ENCODE results near the gene THRB. TPM values are rescaled to one million over a fixed set of nuclear protein-coding genes. Genes with fewer than 3 reads are reported as not detected.

The THRB gene
- polyA plus RNA-seq, 12 donors: 0.86 to 12.2 (median 1.4) TPM; not detected in 1

DNA sequence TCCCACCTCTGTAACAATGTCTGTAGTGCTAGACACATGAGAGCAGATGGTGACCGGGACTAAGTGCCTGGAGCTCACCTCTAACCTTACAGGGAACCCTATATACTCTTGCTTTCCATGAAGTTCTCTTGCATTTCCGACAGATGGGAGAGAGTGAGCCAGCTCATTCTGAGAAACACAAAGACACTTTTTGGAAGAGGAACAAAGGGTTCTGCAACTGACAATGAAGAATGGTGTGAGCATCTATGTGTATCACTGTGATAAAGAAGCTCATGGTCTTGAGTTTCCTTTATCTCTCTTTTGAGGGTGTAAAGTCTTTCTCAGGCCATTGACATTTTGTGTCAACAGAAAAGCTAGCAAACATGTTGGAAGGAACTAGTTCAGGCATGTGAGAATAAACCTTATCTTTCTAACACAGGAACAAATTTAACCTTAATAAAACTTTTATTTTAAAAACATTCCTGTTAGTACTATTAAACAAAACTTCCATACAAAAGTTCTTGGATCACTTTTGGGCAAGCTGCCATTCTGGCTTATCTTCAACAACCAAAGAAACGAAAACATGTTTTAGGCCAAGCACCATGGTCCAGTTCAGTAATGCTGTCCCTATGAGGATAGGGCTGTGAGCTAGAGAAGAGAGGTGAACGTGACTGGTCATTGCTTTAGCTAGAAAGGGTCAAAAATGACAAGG is 142.7 kb downstream of the THRB start:
- peak; percentile 77 for DNase-seq

DNA sequence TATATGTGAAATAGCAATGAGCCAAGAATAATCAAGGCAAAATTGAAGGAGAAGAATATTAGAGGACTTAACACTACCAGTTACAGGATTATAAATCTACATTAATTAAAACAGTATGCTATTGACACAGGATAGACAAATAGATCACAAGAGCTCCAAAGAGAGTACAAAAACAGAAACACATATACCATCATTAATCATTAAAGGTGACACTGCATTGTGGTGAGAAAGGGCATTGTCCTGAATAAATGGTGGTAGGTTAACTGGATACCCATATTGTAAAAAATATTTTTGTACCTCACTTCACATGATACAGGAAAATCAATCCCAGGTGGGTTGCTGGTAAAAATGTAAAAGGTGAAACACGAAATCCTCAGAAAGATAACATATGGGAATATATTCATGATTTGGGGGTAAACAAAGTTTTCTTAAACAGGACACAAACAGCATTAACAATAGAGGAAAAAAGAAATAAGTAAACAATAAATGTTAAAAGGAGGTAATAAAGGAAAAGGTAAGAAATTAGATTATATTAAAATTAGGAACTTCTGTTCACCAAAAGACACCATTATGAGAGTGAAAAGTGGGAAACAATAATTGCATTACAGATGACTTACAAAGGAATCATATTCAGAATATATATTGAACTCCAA is 145.2 kb downstream of the THRB start:
- no peak for DNase-seq

DNA sequence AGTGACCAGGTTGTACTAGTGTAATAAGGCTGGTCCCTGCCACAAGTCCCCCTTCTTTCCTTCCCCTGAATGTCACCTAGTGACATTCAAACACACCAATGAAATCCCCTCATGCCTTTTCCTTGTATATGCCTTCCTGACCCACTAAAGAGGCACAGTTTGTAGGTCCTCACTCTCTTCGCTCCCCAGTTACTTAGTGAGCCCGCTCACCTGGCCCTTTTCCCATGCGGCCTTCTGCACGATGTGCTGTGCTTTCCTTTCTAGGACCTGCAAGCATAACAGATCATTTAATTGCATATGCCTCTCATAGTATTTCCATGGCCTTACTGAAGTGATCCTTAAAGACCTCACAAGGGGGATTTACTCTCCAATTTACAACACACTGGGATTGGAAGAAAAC is 146.3 kb downstream of the THRB start:
- DNase-seq: no peak

DNA sequence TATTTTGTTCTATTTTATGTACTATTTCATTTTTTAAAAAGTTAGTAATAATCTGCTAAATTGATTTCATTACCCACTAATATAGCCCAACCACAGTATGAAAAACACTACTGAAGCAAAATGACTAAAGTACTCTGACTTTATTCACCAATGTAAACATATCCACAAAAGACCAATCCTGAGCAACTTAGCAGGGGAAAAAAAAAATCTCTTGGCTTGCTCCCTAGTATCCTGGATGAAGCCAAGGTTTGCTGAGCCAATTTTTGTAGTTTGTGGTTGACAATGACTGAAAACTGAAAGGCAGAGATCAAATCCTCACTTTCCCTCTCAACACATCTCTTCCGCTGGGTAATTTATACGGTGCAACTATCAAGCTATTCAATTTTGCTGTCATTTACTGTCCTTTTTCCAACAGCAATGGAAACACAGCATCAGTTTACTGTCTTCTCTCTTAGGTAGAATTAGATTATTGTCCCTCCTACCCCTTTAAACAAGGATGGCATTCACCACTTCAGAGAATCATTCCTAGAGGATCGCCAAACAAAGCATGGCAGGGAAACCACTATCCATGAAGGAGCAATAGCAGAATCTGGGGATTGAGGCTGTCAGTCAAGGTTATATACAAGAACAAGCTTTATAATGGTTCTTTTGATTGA is 149.7 kb downstream of the THRB start:
- peak; percentile 79 for DNase-seq

DNA sequence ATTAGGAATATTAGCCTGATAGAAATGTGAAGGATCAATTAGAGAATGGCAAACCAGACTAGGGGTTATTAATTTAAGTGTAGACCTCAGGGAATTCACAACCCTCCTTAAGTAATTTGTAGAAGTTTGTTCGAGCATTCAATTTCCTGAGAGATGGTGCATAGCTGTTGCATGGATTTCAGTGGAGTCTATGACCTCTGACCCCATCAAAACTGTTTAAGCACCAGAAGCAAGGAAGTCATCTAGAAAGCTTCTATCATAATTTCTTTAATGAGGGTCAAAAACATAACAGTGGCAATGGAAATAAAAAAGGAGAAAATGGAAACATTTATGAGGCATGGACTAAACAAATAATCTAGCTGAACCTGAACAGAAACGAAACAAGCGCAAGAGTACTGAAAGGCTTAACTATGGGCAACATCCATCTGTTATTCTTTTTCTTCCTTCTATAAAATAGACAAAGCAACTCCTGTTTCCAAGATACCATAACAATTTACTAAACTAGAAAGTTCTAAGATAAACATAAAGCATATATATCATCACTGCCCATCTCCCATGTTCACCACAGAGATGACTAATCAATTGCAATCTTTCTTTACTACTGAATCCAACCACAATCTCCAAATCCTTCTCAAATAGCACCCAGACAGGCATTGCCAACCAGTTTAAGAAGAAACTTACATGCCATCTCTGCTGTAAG is 151.4 kb downstream of the THRB start:
- DNase-seq: no peak

DNA sequence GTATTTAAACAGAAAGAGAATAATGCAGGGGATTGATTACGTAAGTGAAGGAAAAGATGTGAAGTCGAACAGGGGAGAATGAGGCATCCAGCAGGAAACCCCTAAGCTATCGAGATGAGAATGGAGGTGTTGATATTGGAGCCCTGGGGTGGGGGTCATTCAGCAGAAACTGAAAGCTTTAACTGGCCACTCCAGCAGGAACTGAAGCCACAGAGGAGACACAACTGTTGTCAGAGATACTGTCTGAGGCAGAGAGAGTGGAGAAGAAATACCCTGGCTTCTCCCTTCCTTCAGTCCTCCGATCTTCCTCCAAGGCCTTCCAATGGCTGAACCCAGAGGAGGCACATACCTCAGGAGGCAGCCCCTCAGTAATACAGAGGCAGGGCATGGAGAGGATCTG is 152.4 kb downstream of the THRB start:
- no peak for DNase-seq

DNA sequence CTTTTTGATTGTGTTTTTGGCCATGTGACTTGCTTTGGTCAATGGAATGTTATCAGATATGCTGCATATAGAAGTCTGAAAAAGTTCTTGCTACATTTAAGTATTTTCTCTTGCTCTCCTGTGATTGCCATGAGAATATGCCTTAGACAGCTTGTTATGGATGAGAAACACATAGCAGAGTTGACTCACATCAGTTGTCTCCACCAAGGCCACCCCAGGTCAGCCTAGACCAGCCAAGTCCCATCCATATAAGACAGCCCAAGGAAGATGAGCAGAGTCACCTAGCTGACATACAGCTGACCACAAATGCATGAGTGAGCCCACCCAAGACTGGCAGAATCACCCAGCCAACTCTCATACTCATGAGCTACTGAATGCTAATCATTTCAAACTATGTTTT is 153.0 kb downstream of the THRB start:
- no peak for DNase-seq

DNA sequence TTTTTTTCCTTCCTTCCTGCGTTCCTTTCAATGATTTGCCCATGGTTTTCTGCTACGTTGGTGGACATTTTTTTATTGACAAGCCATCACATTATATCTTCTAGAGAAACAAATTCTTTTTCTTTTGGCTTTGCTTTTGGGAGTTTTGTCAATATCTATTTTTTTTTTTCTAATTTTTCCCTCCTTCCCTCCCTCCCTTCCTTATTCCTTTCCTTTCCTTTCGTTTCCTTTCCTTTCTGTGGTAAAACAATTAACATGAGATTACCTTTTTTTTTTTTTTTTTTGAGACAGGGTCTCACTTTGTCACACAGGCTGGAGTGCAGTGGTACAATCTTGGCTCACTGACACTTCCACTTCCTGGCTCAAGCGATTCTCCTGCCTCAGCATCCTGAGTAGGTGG is 153.7 kb downstream of the THRB start:
- no peak for DNase-seq

DNA sequence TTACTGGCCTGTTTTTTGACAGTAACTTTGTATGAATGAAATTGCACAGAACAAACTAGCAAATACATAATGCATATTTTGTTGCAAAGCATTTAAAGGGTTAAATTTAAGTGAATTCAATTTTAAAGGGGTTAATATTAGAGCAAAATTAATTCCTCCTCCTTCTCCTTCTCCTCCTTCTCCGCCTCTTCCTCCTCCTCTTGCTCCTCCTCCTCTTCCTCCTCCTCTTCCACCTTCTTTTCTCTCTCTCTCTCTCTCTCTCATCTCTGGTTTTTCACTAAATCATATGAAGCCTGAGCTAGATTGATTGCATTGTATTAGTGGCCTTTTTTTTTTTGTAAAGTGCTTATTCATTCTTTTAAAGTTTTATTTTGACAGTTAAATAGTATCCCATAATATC is 154.5 kb downstream of the THRB start:
- DNase-seq: no peak

DNA sequence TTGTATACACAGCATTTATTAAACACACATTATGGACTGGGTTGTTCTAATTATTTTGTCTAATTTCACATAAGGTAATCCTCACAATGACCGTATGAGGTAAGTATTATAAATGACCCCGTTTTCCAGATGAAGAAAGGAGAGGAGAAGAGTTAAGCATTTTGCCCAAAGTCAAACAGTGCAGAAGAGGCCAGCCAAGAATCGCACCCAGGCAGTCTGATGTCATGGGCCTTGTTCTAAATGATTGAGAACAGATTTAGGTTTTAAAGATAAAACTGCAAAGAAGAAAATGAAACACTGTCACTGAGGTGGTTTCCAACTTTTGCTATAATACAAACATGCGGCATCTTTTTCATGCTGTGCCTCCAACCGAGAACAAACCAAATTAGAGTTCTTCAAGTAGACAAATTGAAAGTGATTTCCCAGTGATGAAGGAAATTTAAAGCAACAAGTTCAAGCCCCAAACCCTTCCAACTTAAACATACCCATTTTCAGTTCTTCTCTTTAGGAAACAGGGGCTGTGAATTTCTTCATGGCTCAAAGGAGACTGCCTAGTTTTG is 155.3 kb downstream of the THRB start:
- no peak for DNase-seq

DNA sequence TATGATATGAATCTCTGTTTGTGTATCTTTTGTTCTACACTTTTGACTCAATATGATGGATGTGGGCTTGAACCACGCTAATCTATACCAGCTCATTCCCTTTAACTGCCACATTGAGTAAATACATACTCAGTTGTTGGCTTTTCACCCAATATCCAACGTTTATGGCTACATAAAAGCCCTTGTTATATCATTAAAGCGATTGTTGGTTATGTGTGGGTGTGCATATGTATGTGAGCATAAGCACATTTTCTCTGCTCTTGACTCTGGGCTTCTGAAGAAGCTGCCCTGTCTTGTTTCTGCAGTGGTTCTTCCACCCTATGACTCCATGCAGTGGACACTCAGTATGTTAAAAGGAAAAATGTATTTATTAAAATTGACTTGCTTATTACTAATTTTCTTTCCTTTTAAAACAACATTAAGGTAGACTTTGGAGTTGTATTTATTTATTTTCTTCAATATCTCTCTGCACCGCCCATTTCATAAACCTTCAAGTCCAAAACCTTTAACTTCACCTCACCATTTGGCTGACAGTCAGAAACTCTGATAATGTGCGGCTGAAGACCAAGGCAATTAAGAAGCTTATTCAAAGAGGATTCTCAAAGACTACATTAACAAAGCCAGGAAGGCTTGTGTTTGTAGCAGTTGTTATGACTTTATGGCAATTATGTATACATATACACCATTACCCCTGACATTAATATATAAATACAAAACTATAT is 156.1 kb downstream of the THRB start:
- DNase-seq: no peak

DNA sequence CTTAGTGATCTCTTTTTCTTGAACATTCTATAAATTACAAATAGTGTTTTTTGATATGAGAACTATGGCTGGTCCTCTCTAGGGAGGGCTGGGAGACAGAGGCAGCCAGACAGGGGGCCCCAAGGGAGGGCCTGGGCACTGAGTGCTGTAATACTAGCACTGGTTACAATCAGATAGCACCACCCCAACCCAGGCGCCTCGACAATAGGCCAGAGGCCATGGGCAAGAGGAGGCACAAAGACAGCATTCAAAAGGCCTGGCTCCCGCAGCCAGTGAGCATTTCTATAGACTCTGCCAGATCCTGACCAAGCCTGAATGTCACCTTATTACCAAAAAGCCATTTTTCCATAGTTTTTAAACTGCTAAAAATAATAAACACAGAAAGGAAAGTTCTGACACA is 158.5 kb downstream of the THRB start:
- DNase-seq: no peak

DNA sequence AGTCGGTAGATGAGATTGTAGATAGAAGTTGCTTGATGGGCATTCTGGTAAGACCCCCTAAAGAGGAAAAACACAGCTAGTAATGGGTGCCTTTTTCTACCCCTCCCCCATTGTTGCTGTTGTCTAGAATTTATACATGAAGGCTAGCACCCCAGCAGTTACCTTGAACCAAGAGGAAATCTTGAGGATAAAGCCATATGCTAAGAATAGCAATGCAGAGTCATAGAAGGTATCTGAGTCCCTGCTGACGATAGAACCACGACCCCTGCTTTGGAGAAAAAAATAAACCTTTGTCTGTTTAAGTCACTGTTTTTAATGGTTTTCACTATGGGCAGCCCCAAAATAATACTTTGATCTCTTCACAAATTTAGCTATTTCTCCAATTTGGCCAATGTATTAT is 162.6 kb downstream of the THRB start:
- DNase-seq: no peak

DNA sequence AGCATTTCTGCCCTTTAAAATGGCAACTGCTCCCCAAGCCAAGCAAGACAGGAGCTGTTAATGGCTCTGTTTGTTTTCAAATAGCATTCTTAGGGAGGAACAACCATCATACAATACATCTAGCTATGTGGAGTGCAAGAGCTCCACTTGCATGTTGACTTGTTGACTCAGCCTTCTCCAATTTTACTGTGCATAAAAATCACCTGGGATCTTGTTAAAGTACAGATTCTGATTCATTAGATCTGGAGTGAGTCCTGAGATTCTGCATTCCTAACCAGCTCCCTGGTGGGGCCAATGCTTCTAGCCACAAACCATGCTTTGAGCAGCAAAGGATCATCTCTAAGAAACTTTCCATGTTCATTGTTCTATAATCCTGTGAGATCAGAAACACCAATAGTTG is 171.4 kb downstream of the THRB start:
- DNase-seq: no peak

DNA sequence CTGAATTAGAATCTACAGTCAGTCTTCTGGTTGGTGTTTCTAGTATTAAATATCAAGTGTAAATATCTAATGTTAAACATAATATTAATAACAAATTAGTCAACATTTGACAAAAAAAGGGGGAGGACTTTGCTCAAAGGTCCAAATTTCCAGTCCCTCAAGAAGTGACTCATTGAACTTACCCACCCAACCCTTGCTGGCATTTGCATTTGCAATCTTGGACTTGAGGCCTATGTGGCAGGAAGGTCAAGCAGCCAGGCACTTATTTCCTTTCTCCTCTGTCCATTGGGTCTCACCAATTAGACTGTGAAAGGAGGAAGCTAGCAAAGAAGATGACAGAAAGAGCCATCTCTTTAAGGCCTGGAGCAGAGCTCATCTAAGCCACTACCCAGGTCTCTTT is 174.0 kb downstream of the THRB start:
- DNase-seq: no peak

DNA sequence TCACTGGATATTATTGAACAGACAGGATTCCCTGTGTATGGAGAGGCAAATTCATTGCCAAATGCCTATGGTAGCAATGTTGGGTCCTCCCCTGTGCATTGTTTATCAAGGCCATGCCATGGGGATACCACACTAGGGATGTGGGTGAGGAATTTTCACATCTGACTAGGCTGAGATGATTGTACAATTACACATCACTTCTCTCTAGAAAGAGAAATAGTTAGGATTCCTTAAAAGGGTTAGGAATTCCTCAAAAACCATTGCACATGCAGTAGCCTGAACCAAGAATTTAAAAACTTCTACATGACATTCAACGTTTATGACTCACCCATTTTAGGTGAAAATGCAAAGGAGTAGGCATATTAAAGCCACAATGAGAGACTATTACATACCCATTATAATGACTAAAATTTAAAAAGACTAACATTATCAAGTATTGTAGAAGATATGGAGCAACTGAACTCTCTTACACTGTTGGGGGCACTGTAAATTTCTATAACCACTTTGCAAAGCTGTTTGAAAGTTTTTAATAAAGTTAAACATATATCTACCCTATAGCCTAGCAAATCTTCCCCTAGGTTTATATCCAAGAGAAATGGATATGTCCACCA is 175.9 kb downstream of the THRB start:
- no peak for DNase-seq

DNA sequence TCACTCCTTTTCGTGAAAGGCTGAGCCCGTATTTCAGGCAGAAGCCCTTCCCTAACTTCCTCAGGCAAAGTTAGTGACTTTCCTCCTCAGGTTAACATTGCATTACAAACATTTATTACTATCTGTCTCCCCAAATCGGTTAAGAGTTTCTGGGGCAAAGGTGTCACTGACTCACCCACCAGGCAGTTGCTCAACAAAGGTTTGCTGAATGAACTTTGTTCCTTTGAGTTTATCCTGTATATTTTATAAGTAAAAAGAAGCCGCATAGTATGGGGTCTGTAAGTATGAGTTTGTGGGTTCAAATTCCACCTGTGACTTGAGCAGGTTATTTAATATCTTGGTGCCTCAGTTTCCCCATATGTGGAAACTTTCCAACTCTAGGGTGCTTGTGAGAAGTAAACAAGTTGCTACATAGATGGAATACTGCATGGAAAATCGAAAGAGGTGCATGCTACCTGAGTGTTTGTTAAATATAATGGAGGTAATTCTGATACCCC is 177.7 kb downstream of the THRB start:
- DNase-seq: no peak

DNA sequence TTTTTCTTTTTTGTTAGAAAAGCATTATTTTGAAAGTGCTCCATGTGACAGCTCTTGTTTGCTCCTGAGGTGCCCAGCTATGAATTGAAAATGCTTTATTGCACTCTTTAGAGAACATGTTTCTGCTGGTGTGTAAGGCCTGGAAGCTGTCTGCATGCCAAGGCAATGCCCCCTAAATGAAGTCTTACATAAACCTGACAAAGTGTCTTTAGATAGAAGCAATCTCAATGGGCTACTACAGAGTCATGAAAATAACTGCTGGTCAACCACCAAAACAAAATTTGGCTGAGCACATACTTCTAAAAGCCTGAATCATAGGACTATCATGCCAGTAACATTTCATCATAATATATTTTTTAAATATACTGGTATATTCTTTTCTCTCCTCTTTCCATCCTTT is 178.7 kb downstream of the THRB start:
- DNase-seq: no peak

DNA sequence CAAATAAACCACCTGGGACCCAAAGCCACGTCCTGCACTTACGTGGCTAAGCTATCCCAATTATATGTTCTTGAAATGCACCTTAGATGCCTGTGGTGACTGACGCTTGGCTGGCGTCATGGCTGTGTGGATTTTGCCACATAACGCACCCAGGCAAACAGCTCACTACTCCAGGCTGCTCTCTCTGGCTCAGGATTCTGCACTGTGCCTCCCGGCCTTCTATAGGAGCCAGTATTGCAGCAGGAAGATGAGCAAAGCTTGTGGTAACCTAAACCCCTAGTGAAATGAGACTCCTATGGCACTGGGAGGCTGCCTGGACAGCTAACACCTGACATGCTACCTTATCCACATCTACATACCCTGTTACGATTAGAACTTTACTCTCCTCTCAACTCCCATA is 179.3 kb downstream of the THRB start:
- no peak for DNase-seq

DNA sequence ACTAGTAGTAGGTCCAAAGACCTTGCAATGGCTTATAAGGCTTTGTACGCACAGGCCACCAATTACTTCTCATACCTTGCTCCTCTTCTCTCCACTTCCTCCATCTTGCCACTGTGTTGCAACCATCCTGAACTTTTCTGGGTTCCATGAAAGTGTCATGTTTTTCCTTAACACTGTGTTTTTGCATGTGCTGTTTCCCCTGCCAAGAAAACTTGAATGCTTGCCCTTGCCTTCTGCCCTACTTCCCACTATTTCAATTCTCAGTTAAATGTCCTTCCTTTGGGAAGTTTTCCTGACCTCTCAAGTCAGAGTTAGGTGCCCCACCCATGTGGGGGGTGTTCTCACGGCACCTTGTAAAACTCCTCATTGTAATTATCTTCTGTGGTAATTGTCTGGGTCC is 182.8 kb downstream of the THRB start:
- DNase-seq: no peak

DNA sequence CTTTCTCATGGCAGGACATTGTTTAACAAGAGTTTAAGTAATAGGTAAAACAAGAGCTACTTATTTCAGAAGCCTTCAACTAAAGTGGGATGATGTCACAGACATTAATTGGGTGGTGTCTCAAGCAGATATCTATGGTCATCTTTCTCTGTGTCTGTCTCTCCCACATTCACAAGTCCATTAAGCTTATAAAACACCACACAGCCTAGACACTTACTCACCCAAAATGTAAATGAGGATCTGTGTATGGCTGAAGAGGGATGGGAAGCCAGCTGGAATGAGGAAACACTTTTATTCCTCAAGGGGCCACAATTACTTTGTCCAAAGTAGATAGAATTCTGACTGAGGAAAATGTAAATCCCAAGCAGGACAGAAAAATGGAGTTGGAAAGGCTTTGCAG is 183.8 kb downstream of the THRB start:
- no peak for DNase-seq
